GM19452 (cell line): Measurements from ENCODE around the gene MYCBP2.

Experiments used
- ATAC-seq: cut with Tn5 transposase; IDR thresholded peaks from one replicate; pipeline ENCODE4 v1.9.1; 2021; ENCODE audit not compliant: unreplicated experiment

Gene MYCBP2

GRCh38 chr13:77000475-77000874, 326.4 kb downstream of the MYCBP2 start:
- ATAC-seq = no peak
